ENCODE data around the gene CIAO3.
A peak's percentile ranks its signal among the peaks of the same experiment; 100 is the strongest.

Gene CIAO3

GRCh38 chr16:687499-687898, 53.3 kb downstream of the CIAO3 start:
- no peak for DNase-seq

- no peak for DNase-seq
Measured at GRCh38 chr16:686459-687260, 54.1 kb downstream of the CIAO3 start.

- DNase-seq = no peak
Measured at GRCh38 chr16:685967-686366, 54.8 kb downstream of the CIAO3 start.

GRCh38 chr16:684961-685696, 55.7 kb downstream of the CIAO3 start:
- no peak for DNase-seq

GRCh38 chr16:684071-684794, 56.6 kb downstream of the CIAO3 start, which contains the start of gene JMJD8:
JMJD8 (minus strand) TSS chr16:684334; CDS start chr16:684319, 15 bp downstream.
- peak; percentile 98 for DNase-seq

GRCh38 chr16:683396-684070, 57.3 kb downstream of the CIAO3 start:
- DNase-seq = no peak

GRCh38 chr16:682493-683395, 58.1 kb downstream of the CIAO3 start:
- no peak for DNase-seq

DNA sequence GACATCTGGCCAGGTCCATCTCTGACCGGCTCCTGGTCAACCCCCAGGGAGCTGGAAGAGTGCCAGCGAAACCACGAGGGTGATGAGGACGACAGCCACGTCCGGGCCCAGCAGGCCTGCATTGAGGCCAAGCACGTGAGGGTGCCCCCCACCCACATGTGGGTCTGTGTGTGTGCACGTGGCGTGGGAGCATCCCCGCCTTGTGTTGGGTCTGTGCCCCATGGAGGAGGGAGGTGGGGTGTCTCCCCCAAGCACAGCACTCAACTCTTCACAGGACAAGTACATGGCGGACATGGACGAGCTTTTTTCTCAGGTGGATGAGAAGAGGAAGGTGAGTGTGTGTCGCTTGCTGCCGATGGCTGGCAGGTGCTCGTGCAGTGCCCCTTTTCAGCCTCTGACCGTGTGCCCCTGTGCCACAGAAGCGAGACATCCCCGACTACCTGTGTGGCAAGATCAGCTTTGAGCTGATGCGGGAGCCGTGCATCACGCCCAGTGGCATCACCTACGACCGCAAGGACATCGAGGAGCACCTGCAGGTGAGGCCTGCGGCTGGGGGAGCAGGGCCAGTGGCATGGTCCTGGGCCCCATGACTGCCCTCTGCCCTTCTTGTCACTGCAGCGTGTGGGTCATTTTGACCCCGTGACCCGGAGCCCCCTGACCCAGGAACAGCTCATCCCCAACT, 58.9 kb downstream of the CIAO3 start:
- DNase-seq = no peak

GRCh38 chr16:680967-681745, 59.6 kb downstream of the CIAO3 start:
- DNase-seq = no peak

- DNase-seq = no peak
Measured at GRCh38 chr16:680625-680945, 60.2 kb downstream of the CIAO3 start.

- peak; percentile 90 for DNase-seq
Measured at GRCh38 chr16:679814-680624, 60.8 kb downstream of the CIAO3 start, which contains the start of gene STUB1. STUB1 (plus strand) TSS chr16:680410; CDS start chr16:680526, 116 bp downstream.
